HepG2 (cell line): ENCODE results near the gene DEDD2. TPM values are rescaled to one million over a fixed set of nuclear protein-coding genes. Genes with fewer than 3 reads are reported as not detected.
A peak's percentile ranks its signal among the peaks of the same experiment; 100 is the strongest.

Source experiments
- DNMT1 ChIP-seq: sonication (generic); formaldehyde crosslinking; IDR thresholded peaks from 2 replicates; pipeline ENCODE4 v1.5.1; 2020; ENCODE audit warnings: mild to moderate bottlenecking, missing genetic modification reagents
- JARID2 ChIP-seq: sonication (generic); formaldehyde crosslinking; IDR thresholded peaks from 2 replicates; pipeline ENCODE4 v1.8.1; 2023; ENCODE audit warnings: missing genetic modification reagents, inconsistent platforms; ENCODE audit not compliant: insufficient replicate concordance
- MAX ChIP-seq: IDR thresholded peaks from 2 replicates; pipeline ENCODE4 v1.6.1; 2012; ENCODE audit warnings: inconsistent platforms
- NKX3-1 ChIP-seq: sonication (generic); formaldehyde crosslinking; IDR thresholded peaks from 2 replicates; pipeline ENCODE4 v1.5.0; 2020; ENCODE audit warnings: missing genetic modification reagents
- POLR2AphosphoS5 ChIP-seq: IDR thresholded peaks from 2 replicates; pipeline ENCODE4 v1.6.1; 2012; ENCODE audit warnings: low read depth, low read length
- PRDM10 ChIP-seq: sonication (generic); formaldehyde crosslinking; IDR thresholded peaks from 2 replicates; pipeline ENCODE4 v1.4.0; 2020; ENCODE audit warnings: low read depth, missing genetic modification reagents
- RCOR2 ChIP-seq: IDR thresholded peaks from 2 replicates; pipeline ENCODE4 v1.6.1; 2016; ENCODE audit warnings: missing biosample characterization, missing genetic modification reagents
- RXRA ChIP-seq: sonication (generic); formaldehyde crosslinking; IDR thresholded peaks from 2 replicates; pipeline ENCODE4 v1.5.1; 2020; ENCODE audit warnings: missing genetic modification reagents
- SOX13 ChIP-seq, 3 experiments: fragments of 450-650 bp in 1 of 3; sonication (generic) in 1 of 3; formaldehyde crosslinking in 1 of 3; IDR thresholded peaks in 2 of 3; conservative IDR thresholded peaks in 1 of 3; 2 replicates each; pipeline versions ENCODE4 v1.5.0 to v1.6.1; 2016 to 2020; ENCODE audit warnings: antibody characterized with exemption in 1 of 3, mild to moderate bottlenecking in 1 of 3, missing compliant biosample characterization in 1 of 3, missing genetic modification reagents in 1 of 3, moderate library complexity in 1 of 3
- TAF1 ChIP-seq: sonication (generic); formaldehyde crosslinking; IDR thresholded peaks from 2 replicates; pipeline ENCODE4 v1.4.0; 2020; ENCODE audit warnings: missing genetic modification reagents
- TBX2 ChIP-seq: sonication (generic); formaldehyde crosslinking; IDR thresholded peaks from 2 replicates; pipeline ENCODE4 v1.5.0; 2020; ENCODE audit warnings: missing genetic modification reagents, mild to moderate bottlenecking, borderline replicate concordance
- TEAD2 ChIP-seq: sonication (generic); formaldehyde crosslinking; IDR thresholded peaks from 2 replicates; pipeline ENCODE4 v1.9.0; 2021; ENCODE audit warnings: missing genetic modification reagents
- XRCC5 ChIP-seq: fragments of 200-400 bp; formaldehyde crosslinking; optimal IDR thresholded peaks from 2 replicates; pipeline ENCODE3; 2017; ENCODE audit warnings: mild to moderate bottlenecking, low read length
- ZKSCAN5 ChIP-seq: sonication (generic); formaldehyde crosslinking; IDR thresholded peaks from 2 replicates; pipeline ENCODE4 v1.5.1; 2020; ENCODE audit warnings: mild to moderate bottlenecking, missing genetic modification reagents
- ZNF44 ChIP-seq: sonication (generic); formaldehyde crosslinking; IDR thresholded peaks from 2 replicates; pipeline ENCODE4 v1.5.1; 2020; ENCODE audit warnings: mild to moderate bottlenecking, missing genetic modification reagents
- ZNF589 ChIP-seq: sonication (generic); formaldehyde crosslinking; conservative IDR thresholded peaks from 2 replicates; pipeline ENCODE4 v1.8.0; 2022; ENCODE audit warnings: mild to moderate bottlenecking, moderate library complexity, missing genetic modification reagents
- ZNF619 ChIP-seq: sonication (generic); formaldehyde crosslinking; IDR thresholded peaks from 2 replicates; pipeline ENCODE4 v1.4.0; 2020; ENCODE audit warnings: mild to moderate bottlenecking, missing genetic modification reagents
- ZSCAN12 ChIP-seq: sonication (generic); formaldehyde crosslinking; IDR thresholded peaks from 2 replicates; pipeline ENCODE4 v1.9.0; 2021; ENCODE audit warnings: mild to moderate bottlenecking, missing genetic modification reagents
- ZSCAN22 ChIP-seq: sonication (generic); formaldehyde crosslinking; IDR thresholded peaks from 2 replicates; pipeline ENCODE4 v1.4.0; 2020; ENCODE audit warnings: mild to moderate bottlenecking, missing genetic modification reagents
- polyA plus RNA-seq, 8 experiments: library from polyadenylated mRNA; depleted of rRNA in 3 of 8; stranded (reverse) in 7 of 8; unstranded in 1 of 8; fragments of >200 nt; fragmentation: Illumina TruSeq in 4 of 8; extraction: Trizol in 4 of 8; gene quantifications; 2 replicates each; pipeline versions ENCODE4 v1.2.1 to v1.2.3, GENCODE V29; 2011 to 2016; ENCODE audit warnings: low read depth in 4 of 8, missing spikeins in 1 of 8, mixed read lengths in 1 of 8; ENCODE audit not compliant: insufficient read depth in 1 of 8
- total RNA-seq, 5 experiments: library from RNA; depleted of rRNA; stranded (reverse); fragments of >200 nt; fragmentation: Illumina TruSeq; extraction: Trizol; gene quantifications; 2 replicates each; pipeline ENCODE4 v1.2.3, GENCODE V29; 2016; ENCODE audit warnings: low read depth in 1 of 5
- TF ChIP-seq, protein P1 (sequence below): sonication (generic); formaldehyde crosslinking; IDR thresholded peaks from 2 replicates; pipeline ENCODE4 v1.4.0; 2020; ENCODE audit warnings: mild to moderate bottlenecking, low read depth, missing genetic modification reagents
- TF ChIP-seq, protein P2 (sequence below): sonication (generic); formaldehyde crosslinking; IDR thresholded peaks from 2 replicates; pipeline ENCODE4 v1.4.0; 2020; ENCODE audit warnings: mild to moderate bottlenecking, missing genetic modification reagents
- TF ChIP-seq, protein P3 (sequence below): sonication (generic); formaldehyde crosslinking; IDR thresholded peaks from 2 replicates; pipeline ENCODE4 v1.5.0; 2020; ENCODE audit warnings: mild to moderate bottlenecking, missing genetic modification reagents, moderate library complexity

Gene DEDD2
- total and polyA plus RNA-seq, 2 of the 13 experiments (the other 11 are each of a cell fraction or from before 2014, with no cell fraction given), result 19.2 to 24.7 TPM

DNA sequence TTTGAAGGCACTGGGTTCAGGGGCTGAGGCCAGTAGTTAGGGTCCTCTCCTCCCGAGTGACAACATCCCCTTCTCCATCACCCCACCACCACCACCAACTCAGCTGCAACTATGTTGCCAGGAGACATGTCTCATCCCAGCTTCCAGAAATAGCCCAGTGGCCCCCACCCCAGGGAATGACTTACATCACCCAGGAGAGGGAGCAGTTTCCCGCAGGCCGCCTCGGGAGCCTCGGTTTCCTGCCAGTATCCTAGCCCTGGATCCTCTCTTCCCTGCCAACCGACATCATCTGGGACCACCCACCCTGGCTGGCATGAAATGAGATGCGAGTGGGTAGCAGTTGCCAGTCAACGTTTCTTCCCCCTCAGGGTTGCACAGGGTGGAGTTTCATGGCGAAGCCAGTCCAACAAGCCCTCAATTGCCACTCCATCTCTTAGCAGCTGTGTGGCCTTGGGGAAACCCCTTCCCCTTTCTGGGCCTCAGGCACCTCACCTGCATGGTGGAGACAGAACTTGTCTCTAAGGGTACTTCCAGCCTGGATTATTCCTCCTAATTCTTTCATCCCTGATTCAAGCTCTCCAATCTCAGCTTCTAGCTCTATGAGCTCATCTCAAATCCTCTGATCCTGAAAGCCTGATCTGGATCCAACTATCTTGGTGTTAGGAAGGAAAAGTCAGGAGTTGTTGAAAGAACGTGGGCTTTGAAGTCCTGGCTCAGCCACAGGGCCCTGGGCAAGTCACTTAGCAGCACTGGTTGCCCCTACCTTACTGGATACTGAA lies 28.9 kb upstream of the DEDD2 start (continued):
- TF ChIP-seq DNMT1 (no peak), NKX3-1 (no peak), TAF1 (no peak), ZNF589 (CRISPR knock-in tag) (no peak), MAX (0 out of 2 replicates have a peak, but pooled peaks have one; percentile 5), RXRA (CRISPR knock-in tag) (no peak), ZKSCAN5 (CRISPR knock-in tag) (no peak), SOX13 (IDR thresholded peaks at IDR 0.05) (no peak), SOX13 (CRISPR knock-in tag; conservative IDR thresholded peaks at IDR 0.05 in 1 of 2, IDR thresholded peaks at IDR 0.05 in 1 of 2) (no peak), ZNF44 (CRISPR knock-in tag) (no peak), JARID2 (CRISPR knock-in tag) (no peak), PRDM10 (CRISPR knock-in tag) (no peak), ZSCAN12 (CRISPR knock-in tag) (no peak), ZSCAN22 (no peak), ZNF619 (CRISPR knock-in tag) (no peak), POLR2AphosphoS5 (peak; percentile 50), XRCC5 (no peak), RCOR2 (CRISPR knock-in tag) (no peak), TBX2 (CRISPR knock-in tag) (no peak), TEAD2 (CRISPR knock-in tag) (no peak)
- TF ChIP-seq, protein P1, sequence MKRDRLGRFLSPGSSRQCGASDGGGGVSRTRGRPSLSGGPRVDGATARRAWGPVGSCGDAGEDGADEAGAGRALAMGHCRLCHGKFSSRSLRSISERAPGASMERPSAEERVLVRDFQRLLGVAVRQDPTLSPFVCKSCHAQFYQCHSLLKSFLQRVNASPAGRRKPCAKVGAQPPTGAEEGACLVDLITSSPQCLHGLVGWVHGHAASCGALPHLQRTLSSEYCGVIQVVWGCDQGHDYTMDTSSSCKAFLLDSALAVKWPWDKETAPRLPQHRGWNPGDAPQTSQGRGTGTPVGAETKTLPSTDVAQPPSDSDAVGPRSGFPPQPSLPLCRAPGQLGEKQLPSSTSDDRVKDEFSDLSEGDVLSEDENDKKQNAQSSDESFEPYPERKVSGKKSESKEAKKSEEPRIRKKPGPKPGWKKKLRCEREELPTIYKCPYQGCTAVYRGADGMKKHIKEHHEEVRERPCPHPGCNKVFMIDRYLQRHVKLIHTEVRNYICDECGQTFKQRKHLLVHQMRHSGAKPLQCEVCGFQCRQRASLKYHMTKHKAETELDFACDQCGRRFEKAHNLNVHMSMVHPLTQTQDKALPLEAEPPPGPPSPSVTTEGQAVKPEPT (CRISPR knock-in tag), result no peak
- TF ChIP-seq, protein P2, sequence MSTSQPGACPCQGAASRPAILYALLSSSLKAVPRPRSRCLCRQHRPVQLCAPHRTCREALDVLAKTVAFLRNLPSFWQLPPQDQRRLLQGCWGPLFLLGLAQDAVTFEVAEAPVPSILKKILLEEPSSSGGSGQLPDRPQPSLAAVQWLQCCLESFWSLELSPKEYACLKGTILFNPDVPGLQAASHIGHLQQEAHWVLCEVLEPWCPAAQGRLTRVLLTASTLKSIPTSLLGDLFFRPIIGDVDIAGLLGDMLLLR, result no peak
- TF ChIP-seq, protein P3, sequence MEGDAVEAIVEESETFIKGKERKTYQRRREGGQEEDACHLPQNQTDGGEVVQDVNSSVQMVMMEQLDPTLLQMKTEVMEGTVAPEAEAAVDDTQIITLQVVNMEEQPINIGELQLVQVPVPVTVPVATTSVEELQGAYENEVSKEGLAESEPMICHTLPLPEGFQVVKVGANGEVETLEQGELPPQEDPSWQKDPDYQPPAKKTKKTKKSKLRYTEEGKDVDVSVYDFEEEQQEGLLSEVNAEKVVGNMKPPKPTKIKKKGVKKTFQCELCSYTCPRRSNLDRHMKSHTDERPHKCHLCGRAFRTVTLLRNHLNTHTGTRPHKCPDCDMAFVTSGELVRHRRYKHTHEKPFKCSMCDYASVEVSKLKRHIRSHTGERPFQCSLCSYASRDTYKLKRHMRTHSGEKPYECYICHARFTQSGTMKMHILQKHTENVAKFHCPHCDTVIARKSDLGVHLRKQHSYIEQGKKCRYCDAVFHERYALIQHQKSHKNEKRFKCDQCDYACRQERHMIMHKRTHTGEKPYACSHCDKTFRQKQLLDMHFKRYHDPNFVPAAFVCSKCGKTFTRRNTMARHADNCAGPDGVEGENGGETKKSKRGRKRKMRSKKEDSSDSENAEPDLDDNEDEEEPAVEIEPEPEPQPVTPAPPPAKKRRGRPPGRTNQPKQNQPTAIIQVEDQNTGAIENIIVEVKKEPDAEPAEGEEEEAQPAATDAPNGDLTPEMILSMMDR (CRISPR knock-in tag), result peak; percentile 71
